Measurements from ENCODE around the gene IQCC.

GRCh38 chr1:32186077-32186476 lies 19.4 kb upstream of the IQCC start:
- no peak for TF ChIP-seq CTCF (conservative IDR thresholded peaks at IDR 0.05 in 1 of 2, IDR thresholded peaks at IDR 0.05 in 1 of 2; ENCODE audit: extremely low read depth in 1 of 2, insufficient read depth in 1 of 2, low read depth in 1 of 2, low read length in 2 of 2)
- no peak for TF ChIP-seq EZH2 (IDR thresholded peaks at IDR 0.05; ENCODE audit: borderline replicate concordance, low read length)
